HG02763 (cell line): ENCODE results near the gene MATCAP1.

Source experiments
- ATAC-seq: cut with Tn5 transposase; IDR thresholded peaks from one replicate; pipeline ENCODE4 v1.9.1; 2021; ENCODE audit warnings: mild to moderate bottlenecking, moderate library complexity; ENCODE audit not compliant: unreplicated experiment

MATCAP1 gene

DNA sequence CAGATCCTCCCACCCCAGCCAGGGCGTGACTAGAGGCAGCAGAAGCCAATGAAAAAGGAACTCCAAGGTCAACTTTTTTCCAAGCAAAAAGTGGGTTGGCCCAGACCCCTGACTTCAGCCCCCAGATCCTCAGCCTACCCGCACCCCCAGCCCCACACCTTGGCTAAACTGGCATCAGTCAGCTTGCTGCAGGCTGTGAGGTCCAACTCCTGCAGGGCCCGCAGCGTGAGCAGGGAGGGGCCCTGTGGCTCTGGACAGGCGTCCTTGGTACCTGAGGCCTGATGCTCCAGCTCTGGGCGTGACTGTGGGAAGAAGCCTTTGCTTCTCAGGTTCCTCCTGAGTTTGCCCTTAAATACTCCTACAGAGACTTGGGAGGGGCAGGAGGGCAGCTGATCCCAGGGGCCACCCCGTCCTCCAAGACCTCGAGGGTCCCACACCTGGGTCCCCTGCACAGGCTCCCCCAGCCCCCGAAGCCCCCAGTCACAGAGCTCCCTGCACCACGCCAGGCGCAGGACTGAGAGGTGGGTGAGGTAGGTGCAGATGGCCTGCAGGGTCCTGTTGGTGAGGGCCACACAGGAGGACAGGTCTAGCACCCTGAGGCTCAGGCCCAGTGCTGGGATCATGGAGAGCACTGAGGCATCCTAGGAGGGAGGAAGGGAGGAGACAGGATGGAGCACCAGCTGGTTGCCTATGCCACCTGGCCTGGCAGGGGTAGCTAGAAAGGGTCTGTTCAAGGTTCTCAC lies 24.6 kb upstream of the MATCAP1 start:
- no peak for ATAC-seq

DNA sequence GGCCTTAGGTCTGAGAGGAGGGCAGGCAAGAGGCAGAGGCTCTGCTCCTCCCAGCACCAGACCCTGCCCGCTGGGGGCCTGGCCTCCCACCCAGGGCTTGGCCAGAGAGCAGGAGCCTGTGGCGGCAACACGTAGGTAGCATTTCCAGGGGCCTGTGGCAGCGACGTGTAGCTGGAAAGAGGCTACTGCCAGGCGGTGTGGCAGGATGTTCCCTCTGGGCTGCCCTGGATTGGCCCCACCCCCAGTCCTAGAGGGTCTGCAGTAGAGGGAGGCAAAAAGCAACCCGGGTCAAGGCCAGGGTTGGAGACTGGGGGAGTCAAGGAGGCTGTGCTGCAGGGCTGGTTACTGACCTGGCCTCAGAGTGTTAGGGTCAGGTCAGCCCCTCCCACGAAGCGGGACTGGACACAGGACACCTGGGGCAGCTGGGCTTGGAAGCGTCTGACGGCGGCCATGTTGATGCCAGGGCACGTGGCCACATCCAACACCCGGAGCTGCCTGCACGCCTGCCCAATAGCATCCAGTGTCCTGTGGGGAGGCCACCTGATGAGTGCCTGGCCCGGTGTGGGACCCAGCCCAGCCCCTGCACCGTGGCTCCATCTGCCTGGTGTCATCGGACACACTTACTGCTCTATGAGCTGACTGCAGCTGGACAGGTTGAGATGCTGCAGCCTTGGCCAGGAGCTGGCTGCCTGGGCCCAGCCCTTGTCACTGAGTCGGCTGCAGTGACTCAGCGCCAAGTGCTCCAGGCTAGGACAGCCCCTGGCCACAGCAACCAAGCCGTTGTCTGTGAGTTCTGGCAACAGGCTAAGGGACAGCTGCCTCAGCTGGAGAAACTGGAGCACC lies 23.7 kb upstream of the MATCAP1 start:
- ATAC-seq = no peak

DNA sequence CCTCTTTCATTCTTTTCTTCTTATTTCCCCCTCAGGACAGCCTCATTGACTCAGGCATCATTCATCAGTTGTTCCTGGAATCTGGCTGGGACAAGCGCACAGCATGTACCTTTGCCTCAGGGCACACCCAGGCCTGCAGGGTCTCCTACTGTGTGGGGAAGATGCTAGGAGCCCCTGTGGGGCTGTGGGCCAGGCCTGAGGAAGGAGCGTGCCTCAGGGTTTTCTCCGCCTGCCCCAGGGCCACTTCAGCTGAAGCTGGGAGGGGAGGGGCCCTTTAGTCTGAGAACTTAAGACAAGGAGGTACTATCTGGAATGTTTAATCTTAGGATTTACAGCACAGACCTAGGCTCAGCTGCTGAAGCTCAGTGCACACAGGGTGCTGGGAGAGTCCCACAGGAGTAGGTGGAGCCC lies 23.1 kb upstream of the MATCAP1 start:
- ATAC-seq = no peak

DNA sequence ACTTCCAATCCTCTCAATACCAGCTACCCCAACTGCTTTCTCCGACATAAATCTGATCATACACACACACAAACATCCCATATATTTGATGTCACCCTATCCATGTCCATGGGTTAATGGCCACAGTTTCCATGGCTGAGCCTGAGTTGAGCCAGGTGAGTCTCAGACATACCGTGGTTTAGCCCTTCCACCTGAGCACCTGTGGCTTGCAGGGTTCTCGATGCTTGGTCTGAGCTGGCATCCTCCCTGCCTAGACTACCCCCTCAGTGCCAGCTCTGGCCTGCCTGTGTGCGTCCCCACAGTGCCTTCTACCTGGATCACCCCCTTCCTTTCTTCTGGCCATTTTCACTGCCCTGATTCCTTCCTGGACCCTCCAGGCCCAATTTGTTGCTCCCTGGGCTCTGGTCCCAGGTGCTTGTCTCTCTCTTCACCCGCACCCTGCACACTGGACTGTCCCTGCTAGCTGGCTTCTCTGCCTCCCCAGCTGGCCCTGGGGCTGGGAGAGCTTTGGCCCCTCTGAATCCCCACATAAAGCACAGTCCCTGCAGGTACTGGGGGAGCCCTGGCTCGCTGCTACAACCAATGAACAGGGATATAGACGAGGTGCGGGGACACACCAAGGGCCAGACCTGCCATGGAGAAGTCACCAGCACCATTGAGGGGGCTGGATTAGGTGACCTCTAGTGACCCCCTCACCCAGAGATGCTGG lies 22.5 kb upstream of the MATCAP1 start:
- no peak for ATAC-seq

DNA sequence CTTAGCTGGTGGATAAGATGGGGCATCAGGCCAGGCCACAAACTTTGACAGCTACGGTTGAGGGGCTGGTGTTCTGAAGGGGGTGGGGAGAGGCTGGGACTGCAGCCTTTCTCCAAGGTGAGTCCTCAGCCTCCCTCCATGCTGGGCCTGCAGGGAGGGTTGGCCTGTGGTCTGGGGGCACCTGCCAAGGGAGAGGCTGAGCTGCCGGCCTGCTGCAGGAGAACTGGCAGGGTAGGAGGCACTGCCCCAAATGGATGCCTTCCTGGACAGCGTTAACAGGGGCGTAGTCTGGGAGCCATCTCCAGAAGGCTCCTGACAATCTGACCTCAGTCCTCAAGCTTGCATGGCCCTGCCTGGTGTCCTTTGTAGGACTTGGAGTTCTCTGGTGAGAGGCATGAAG lies 20.3 kb upstream of the MATCAP1 start:
- no peak for ATAC-seq

DNA sequence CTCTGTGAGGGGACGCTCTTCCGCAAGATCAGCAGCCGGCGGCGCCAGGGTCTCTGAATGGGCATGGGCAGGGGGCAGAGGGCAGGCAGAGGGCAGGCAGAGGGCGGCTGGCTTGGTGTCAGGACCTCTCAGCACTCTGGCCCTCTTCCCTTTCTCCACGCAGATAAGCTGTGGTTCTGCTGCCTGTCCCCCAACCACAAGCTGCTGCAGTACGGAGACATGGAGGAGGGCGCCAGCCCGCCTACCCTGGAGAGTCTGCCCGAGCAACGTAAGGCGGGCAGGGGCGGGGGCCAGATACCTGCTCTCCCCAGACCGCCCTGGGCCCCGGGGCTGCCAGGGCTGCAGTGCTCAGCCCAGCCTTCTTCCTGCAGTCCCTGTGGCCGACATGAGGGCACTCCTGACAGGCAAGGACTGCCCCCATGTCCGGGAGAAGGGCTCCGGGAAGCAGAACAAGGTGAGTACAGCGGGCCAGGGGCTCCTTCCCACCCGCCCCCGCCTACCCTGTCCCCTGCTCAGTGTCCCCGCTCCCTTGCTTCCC lies 19.3 kb upstream of the MATCAP1 start:
- ATAC-seq = no peak

DNA sequence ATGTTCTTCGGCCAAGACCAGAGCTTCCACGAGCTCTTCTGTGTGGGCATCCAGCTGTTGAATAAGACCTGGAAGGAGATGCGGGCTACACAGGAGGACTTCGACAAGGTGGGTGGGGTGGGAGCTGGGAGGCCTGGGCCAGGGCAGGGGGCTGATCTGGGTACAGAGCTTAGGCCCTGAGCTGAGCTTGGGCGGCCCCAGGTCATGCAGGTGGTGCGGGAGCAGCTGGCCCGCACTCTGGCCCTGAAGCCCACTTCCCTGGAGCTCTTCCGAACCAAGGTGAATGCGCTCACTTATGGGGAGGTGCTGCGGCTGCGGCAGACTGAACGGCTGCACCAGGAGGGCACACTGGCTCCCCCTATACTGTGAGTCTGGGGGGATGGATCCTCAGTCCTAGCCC lies 18.7 kb upstream of the MATCAP1 start:
- ATAC-seq = no peak

DNA sequence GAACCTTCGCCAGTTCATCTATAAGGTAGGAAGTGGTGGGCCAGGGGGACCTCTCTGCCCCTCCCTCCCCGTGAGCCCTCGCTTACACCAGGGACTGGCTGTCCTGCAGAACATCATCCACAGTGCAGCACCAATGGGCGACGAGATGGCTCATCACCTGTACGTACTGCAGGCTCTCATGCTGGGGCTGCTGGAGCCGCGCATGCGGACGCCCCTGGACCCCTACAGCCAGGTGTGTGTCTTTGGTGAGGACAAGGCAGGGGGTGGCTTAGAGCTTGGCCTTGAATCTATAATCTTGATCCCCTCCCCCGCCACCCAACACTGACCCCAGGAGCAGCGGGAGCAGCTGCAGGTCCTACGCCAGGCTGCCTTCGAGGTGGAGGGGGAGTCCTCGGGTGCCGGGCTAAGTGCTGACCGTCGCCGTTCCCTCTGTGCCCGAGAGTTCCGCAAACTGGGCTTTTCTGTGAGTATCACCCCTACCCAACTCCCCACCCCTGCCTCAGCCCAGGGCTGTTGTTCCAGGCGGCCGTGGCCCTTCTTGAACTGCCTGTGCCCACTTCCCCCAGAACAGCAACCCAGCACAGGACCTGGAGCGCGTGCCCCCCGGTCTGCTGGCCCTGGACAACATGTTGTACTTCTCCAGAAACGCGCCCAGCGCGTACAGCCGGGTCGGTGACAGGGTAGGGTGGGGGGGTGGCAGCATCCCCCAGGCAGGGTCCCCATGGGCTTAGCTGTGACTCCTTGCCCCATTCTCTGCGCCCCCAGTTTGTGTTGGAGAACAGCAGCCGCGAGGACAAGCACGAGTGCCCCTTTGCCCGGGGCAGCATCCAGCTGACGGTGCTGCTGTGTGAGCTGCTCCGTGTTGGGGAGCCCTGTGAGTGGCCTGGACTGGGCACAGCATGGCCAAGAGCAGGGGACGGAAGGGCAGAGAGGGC lies 17.9 kb upstream of the MATCAP1 start:
- no peak for ATAC-seq

DNA sequence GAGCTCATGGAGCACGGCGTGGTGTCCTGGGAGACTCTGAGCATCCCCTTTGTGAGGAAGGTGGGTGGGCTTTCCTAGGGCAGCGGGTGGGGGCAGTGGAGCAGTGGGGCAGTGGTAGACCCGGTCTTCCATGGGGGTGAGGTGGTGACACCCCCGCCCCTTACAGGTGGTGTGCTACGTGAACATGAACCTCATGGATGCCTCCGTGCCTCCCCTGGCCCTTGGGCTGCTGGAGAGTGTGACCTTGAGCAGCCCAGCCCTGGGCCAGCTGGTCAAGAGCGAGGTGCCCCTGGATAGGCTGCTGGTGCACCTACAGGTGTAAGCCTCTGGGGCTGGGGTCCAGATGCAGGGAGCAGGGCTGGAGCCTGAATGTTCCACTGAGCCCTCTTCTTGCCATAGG lies 16.7 kb upstream of the MATCAP1 start:
- no peak for ATAC-seq

DNA sequence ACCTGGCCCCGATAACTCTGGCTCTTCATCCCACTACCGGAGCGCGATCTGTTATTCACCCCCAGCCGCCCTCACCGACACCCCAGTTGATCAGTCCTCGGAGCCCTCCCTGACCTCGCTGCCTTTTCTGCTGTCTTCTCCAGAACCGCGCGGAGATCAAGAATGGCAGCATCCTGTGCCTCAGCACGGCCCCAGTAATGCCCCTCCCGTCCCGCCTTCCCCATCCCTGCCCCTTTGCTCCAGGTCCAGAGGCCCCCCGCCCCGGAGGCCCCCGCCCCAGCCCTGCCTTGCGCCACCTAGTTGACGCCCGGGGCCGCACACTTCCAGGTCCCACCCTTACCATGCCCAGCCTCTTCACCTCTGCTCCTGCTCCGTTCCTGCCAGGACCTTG lies 16.0 kb upstream of the MATCAP1 start:
- ATAC-seq = no peak

DNA sequence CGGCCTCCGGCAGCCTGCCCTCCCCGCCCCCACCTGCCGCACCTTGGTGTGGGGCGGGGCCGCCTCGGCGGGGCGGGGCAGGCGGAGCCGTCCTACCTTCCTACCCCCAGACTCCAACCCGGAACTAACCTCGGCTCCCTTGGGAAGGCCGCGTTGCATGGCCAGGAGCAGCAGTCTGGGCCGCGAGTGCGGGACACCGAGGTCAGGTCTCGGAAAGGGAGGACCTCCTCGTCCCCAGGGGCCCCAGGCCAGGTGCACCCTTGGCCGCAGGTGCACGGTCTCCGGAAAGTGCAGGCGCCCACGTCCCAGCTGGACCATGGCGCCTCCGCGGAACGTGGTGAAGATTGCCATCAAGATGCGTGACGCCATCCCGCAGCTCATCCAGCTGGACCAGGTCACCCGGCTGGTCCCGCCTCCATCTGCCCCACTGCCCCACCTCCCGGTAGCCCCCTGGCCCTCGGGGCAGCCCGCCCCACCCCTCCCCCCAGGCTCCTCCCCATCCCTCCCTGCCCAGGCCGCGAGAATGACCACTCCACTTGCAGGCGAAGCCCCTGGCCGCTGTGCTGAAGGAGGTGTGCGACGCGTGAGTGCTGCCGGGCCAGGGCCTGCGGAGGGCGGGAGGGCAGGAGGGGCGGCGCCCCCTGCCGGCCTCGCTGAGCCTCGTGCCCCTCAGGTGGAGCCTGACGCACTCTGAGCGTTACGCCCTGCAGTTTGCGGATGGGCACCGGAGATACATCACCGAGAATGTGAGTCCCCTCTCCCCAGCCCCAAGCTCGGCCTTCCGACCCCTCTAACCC lies 15.4 kb upstream of the MATCAP1 start, which contains the start of gene ELMO3:
TSS of gene ELMO3 (plus strand) at position 121 of the 797 bp plus-strand sequence. CDS start at position 317, 196 bp downstream.
- ATAC-seq = no peak

DNA sequence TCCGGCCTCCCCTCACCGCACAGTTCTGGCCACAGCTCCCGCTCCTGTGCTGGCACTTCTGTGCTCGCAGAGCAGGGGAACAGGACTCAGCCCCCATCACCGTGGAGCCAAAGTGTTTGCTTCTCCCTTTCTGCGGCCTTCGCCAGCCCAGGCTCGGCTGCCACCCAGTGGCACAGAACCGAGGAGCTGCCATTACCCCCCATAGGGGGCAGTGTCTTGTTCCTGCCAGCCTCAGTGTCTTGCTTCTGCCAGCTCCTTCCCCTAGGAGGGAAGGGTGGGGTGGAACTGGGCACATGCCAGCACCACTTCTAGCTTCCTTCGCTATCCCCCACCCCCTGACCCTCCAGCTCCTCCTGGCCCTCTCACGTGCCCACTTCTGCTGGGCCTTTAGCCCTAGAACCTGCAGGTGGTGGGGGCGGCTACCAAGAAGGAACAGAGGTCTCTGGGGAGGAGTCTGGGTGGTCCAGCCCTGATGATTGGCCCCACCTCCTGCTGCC lies 14.5 kb upstream of the MATCAP1 start:
- no peak for ATAC-seq

DNA sequence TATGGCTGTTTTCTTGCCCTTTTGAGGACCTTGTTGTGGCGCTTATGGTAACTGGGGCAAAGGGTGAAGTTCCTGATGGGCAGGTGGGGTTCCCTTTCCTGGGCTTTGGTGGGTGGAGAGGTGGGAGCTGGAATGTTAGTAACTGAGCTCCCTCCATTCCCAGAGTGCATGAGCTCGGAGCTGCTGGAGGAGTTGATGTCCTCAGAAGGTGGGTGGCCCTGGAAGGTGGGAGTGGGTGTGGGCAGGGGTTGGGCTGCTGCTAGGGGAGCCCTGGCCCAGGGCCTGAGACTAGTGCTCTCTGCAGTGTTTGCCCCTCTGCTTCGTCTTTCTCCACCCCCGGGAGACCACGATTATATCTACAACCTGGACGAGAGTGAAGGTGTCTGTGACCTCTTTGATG lies 13.9 kb upstream of the MATCAP1 start:
- ATAC-seq = no peak

DNA sequence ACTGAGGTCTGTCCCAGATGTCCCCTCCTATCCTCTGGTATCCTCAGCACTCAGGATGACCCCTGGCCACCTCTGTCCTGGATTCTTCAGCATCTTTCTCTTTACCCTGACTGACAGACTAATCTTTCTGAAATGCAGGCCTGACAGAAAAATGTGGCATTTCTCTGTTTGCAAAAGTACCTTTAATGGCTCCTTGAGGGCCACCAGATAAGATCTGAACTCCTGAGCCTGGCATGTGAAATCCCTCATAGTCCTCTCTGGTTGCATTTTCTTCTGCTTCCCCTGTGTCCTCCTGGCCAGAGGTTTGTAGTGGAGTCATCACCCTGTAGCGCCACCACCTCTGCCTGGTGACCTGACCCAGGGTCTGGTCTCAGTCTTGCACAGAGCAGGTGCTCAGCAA lies 13.1 kb upstream of the MATCAP1 start:
- no peak for ATAC-seq

DNA sequence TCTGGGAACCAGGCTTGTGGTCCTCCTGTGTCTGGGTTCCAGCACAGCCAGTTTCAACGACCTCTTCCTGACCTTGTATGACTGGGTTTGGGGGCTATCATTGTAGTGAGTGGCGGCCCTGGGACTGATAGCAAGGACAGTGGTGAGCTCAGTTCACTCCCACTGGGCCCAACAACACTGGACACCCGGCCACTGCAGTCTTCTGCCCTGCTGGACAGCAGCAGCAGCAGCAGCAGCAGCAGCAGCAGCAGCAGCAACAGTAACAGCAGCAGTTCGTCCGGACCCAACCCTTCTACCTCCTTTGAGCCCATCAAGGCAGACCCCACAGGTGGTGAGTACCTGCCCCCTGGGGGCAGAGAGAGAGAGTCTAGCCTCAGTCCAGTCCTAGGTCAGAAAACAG lies 11.9 kb upstream of the MATCAP1 start:
- ATAC-seq = no peak

DNA sequence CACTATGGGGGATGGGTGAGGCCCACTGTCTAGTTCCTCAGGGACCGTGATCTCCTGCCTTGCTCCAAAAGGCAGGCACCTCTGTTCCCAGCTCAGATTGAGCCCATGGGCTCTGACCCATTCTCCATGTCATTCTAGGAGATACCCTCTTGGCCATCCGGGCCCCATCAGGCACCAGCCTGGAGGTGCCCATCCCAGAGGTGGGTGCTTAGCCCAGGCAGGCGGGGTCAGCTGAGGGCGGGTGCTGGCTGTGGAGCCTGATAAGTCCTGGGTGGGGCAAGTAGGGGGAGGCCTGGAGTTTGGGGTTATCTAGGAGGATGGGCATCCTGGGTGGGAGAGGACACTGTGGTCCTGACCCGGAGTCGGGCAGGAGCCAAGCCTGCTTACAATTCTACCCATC lies 10.5 kb upstream of the MATCAP1 start:
- ATAC-seq = no peak

DNA sequence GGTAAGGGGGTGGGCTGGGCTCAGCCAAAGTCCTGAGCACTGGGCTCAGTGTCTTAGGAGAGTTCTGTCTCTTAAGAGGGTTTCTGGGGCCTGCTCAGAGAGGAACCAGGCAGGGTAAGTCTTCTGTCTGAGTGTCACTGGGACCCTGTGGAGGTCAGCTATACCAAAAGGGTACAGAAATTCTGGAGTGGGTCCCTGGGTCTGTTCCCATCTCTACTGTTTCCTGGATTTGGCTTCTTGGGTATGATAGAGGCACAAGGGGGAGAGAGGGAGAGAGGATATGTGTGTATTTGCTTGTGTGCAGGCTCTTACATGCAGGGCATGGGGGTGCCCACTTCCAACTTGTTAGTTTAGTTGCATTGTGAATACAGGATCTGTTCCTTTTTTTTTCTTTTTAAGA lies 9.8 kb upstream of the MATCAP1 start:
- no peak for ATAC-seq

DNA sequence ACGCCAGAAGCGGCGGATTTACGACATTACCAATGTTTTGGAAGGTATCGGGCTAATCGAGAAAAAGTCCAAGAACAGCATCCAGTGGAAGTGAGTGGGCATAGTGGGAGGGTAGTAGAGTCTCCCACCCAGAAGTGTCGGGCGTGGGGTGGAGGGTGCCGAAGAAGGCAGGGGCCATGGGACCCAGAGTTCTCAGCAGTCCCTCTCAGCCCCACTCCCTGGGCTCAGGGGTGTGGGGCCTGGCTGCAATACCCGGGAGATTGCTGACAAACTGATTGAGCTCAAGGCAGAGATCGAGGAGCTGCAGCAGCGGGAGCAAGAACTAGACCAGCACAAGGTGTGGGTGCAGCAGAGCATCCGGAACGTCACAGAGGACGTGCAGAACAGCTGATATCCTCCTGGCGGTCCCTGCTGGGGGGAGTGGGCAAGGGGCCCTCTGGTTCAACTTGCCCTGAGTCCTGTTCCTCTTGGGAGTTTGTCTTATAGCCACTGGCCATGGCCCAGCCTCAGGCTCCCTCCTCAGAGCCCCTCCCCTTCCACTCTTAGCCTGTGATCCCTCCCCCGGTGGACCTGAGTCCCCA lies 9.1 kb upstream of the MATCAP1 start:
- no peak for ATAC-seq
